Neuronal stem cell (in vitro differentiated cells): ENCODE results near the gene SMG7.

Experiments used
- DNase-seq: peaks from one replicate; pipeline ENCODE4 v3.0.0-alpha.2; 2013; ENCODE audit warnings: low spot score
- H2AFZ ChIP-seq: one replicate; pipeline ENCODE4 v1.6.1; 2013; ENCODE audit warnings: mild to moderate bottlenecking, low read length, inconsistent platforms
- H2AK5ac ChIP-seq: 2 replicates; pipeline ENCODE4 v1.6.1; 2013; ENCODE audit warnings: low read depth, mild to moderate bottlenecking, inconsistent platforms, low read length, moderate library complexity, mixed read lengths
- H2BK120ac ChIP-seq: 2 replicates; pipeline ENCODE4 v1.6.1; 2013; ENCODE audit warnings: low read depth, mild to moderate bottlenecking, inconsistent platforms, low read length, moderate library complexity, mixed read lengths
- H2BK12ac ChIP-seq: one replicate; pipeline ENCODE4 v1.6.1; 2013; ENCODE audit warnings: low read length, inconsistent platforms
- H2BK15ac ChIP-seq: 2 replicates; pipeline ENCODE4 v1.6.1; 2013; ENCODE audit warnings: mild to moderate bottlenecking, low read length, inconsistent platforms, mixed read lengths
- H2BK5ac ChIP-seq: one replicate; pipeline ENCODE4 v1.6.1; 2013; ENCODE audit warnings: inconsistent platforms, mild to moderate bottlenecking, low read length, moderate library complexity
- H3K14ac ChIP-seq: one replicate; pipeline ENCODE4 v1.6.1; 2013; ENCODE audit warnings: low read length, inconsistent platforms
- H3K18ac ChIP-seq: 2 replicates; pipeline ENCODE4 v1.6.1; 2013; ENCODE audit warnings: low read length, inconsistent platforms
- H3K23ac ChIP-seq: 2 replicates; pipeline ENCODE4 v1.6.1; 2013; ENCODE audit warnings: low read depth, mild to moderate bottlenecking, mixed read lengths, low read length, inconsistent platforms; ENCODE audit not compliant: poor library complexity
- H3K27ac ChIP-seq: replicated peaks from 3 replicates; pipeline ENCODE4 v1.5.1; 2013; ENCODE audit warnings: low read length, inconsistent platforms
- H3K27me3 ChIP-seq, 3 experiments: 2 replicates each; pipeline ENCODE4 v1.6.1; 2013; ENCODE audit warnings: low read length in 3 of 3, mild to moderate bottlenecking in 2 of 3, inconsistent platforms in 1 of 3, low read depth in 1 of 3, mixed read lengths in 1 of 3, moderate library complexity in 1 of 3; ENCODE audit not compliant: control insufficient read depth in 3 of 3, insufficient read depth in 3 of 3
- H3K36me3 ChIP-seq, 2 donors: replicated peaks in 1 of 2; 2 replicates each; pipeline ENCODE4 v1.6.1; 2013; ENCODE audit warnings: low read length in 2 of 2; ENCODE audit not compliant: control insufficient read depth in 2 of 2, insufficient read depth in 2 of 2
- H3K4ac ChIP-seq: 2 replicates; pipeline ENCODE4 v1.6.1; 2013; ENCODE audit warnings: inconsistent platforms, mild to moderate bottlenecking, low read length, moderate library complexity
- H3K4me1 ChIP-seq, 2 donors: 1 replicate in 1 of 2; 2 replicates in 1 of 2; pipeline ENCODE4 v1.6.1; 2013; ENCODE audit warnings: low read length in 2 of 2, low read depth in 1 of 2; ENCODE audit not compliant: control insufficient read depth in 2 of 2, insufficient read depth in 1 of 2
- H3K4me2 ChIP-seq: one replicate; pipeline ENCODE4 v1.6.1; 2013; ENCODE audit warnings: mild to moderate bottlenecking, low read length, inconsistent platforms; ENCODE audit not compliant: insufficient read depth, poor library complexity, severe bottlenecking
- H3K4me3 ChIP-seq, 2 donors: 2 replicates each; pipeline ENCODE4 v1.5.1; 2013; ENCODE audit warnings: low read length in 2 of 2, mild to moderate bottlenecking in 2 of 2, inconsistent platforms in 1 of 2, moderate library complexity in 1 of 2
- H3K79me1 ChIP-seq: one replicate; pipeline ENCODE4 v1.6.1; 2013; ENCODE audit warnings: low read depth, mild to moderate bottlenecking, inconsistent platforms, low read length, moderate library complexity
- H3K9ac ChIP-seq: one replicate; pipeline ENCODE4 v1.6.1; 2013; ENCODE audit warnings: mild to moderate bottlenecking, low read depth, low read length, inconsistent platforms; ENCODE audit not compliant: poor library complexity
- H3K9me3 ChIP-seq, 2 donors: replicated peaks in 1 of 2; 2 replicates each; pipeline versions ENCODE3 to v1.6.1; 2013; ENCODE audit warnings: low read length in 2 of 2, mild to moderate bottlenecking in 2 of 2, inconsistent platforms in 1 of 2, low read depth in 1 of 2, mixed read lengths in 1 of 2, moderate library complexity in 1 of 2; ENCODE audit not compliant: control insufficient read depth in 2 of 2, insufficient read depth in 1 of 2
- H4K8ac ChIP-seq: one replicate; pipeline ENCODE4 v1.6.1; 2013; ENCODE audit warnings: low read depth, mild to moderate bottlenecking, inconsistent platforms, low read length, moderate library complexity
- H4K91ac ChIP-seq: one replicate; pipeline ENCODE4 v1.6.1; 2013; ENCODE audit warnings: low read length, low read depth, mild to moderate bottlenecking, inconsistent platforms; ENCODE audit not compliant: poor library complexity
- WGBS, 2 donors: extraction: QIAGEN DNeasy Blood & Tissue Kit; methylation state at CpG; one replicate each; pipeline ENCODE4 v1.1.7; 2013; ENCODE audit warnings: missing lambda C conversion rate in 2 of 2, mixed read lengths in 1 of 2; ENCODE audit not compliant: insufficient read length in 2 of 2, insufficient replicate concordance in 1 of 2; ENCODE audit errors: extremely low coverage in 2 of 2; 5-methylcytosine and 5-hydroxymethylcytosine counted together

SMG7 gene

DNA sequence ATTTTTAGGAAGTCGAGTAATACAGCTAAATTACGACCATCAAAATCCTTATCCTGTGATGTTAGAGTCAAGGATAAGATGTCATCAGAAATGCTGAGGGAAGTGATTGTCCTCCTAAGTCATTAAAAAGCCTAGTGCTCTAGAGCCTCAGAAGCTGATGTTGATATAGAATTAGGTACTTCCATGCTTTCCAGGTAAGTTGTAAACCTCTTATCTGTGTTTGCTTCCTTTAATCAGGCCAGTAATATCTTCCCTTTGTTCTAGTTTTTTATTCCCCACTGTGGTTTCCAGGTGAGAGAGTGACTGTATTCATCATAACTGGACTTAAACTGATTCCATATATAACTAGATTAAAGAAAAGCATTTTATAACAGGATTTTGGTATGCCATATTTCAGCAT is 44.4 kb downstream of the SMG7 start:
- no peak overlapping the region for H2BK15ac ChIP-seq
- no peaks in the 10 kb centered on the region for H3K4me1 ChIP-seq
- H3K18ac ChIP-seq = no peak overlapping the region
- no peak overlapping the region for H3K4me3 ChIP-seq
- no peak overlapping the region for H2BK12ac ChIP-seq
- no peaks in the 10 kb centered on the region for H3K79me1 ChIP-seq
- H2BK120ac ChIP-seq = no peak overlapping the region
- no peak for DNase-seq
- H4K8ac ChIP-seq = no peak overlapping the region
- no peak overlapping the region for H3K23ac ChIP-seq
- H2BK5ac ChIP-seq = no peak overlapping the region
- H3K14ac ChIP-seq = no peak overlapping the region
- no peak overlapping the region for H2AFZ ChIP-seq
- no peak overlapping the region for H3K9ac ChIP-seq
- H2AK5ac ChIP-seq = no peak overlapping the region
- peaks cover 4 to 78% of the 10 kb centered on the region in 2 donors for H3K36me3 ChIP-seq
- no CpG with 5 or more reads among the region's 2 CpGs for WGBS, 2 donors
- H3K27ac ChIP-seq = no peak overlapping the region
- H3K4ac ChIP-seq = no peak overlapping the region
- H3K9me3 ChIP-seq = no peaks in the 10 kb centered on the region
- no peak overlapping the region for H4K91ac ChIP-seq
- no peaks in the 10 kb centered on the region for H3K27me3 ChIP-seq
- H3K4me2 ChIP-seq = no peak overlapping the region

DNA sequence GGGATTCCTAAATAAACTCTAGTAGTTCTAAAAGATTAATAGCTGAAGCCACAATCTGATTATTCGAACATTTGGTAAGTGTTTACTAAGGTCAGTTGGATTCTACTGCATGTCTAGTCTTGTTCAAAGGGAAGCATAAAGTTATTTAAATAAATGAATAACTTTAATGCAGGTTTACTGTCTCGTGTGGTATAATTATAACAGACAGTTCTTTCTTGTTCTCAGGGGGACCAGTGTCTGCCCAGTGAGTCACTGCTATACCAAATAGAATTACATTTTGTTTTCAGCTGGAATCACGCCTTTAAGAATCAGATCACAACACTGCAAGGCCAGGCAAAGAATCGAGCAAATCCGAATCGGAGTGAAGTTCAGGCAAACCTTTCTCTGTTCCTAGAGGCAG is 45.1 kb downstream of the SMG7 start:
- Histone ChIP-seq H3K4ac (no peak overlapping the region), H3K9ac (no peak overlapping the region), H2AFZ (no peak overlapping the region), H2BK5ac (no peak overlapping the region), H2BK120ac (no peak overlapping the region), H3K4me2 (no peak overlapping the region), H3K9me3 (no peaks in the 10 kb centered on the region), H2AK5ac (no peak overlapping the region), H4K8ac (no peak overlapping the region), H3K27me3 (no peaks in the 10 kb centered on the region), H3K14ac (no peak overlapping the region), H3K79me1 (no peaks in the 10 kb centered on the region), H4K91ac (no peak overlapping the region), H2BK15ac (no peak overlapping the region), H3K27ac (no peak overlapping the region), H3K18ac (no peak overlapping the region), H3K36me3 (peaks cover 4 to 84% of the 10 kb centered on the region in 2 donors), H2BK12ac (no peak overlapping the region), H3K23ac (no peak overlapping the region), H3K4me1 (no peaks in the 10 kb centered on the region), H3K4me3 (no peak overlapping the region)
- DNase-seq = no peak
- WGBS, 2 donors = no CpG with 5 or more reads among the region's 6 CpGs

DNA sequence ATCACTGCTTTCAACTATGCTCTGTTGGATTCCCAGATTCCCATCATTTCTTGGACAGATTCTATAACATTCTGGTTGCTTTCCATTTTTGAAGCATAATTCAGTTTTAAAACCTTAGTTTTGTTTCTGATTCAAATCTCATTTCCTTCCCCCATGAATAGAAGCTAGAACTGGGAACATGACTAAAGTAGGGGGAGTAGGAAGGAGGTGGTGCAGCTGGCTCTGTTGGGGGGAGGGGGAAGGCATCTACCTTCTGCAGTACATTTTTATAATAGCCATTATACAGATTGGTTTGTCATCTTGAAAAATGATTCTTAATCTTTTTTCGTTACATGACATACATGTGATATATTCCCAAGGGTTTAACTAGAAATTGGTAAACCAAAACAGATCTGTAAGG is 48.1 kb downstream of the SMG7 start:
- no peak overlapping the region for H2BK5ac ChIP-seq
- no peaks in the 10 kb centered on the region for H3K4me1 ChIP-seq
- no peak overlapping the region for H3K27ac ChIP-seq
- H4K91ac ChIP-seq = no peak overlapping the region
- H3K14ac ChIP-seq = no peak overlapping the region
- no peak overlapping the region for H3K23ac ChIP-seq
- H4K8ac ChIP-seq = no peak overlapping the region
- H3K4me2 ChIP-seq = no peak overlapping the region
- H2BK15ac ChIP-seq = no peak overlapping the region
- H3K9ac ChIP-seq = no peak overlapping the region
- H2BK120ac ChIP-seq = no peak overlapping the region
- H2AK5ac ChIP-seq = no peak overlapping the region
- H3K27me3 ChIP-seq = no peaks in the 10 kb centered on the region
- no CpG with 5 or more reads among the region's 1 CpG for WGBS, 2 donors
- H3K79me1 ChIP-seq = peaks cover 1% of the 10 kb centered on the region
- no peak overlapping the region for H2BK12ac ChIP-seq
- DNase-seq = no peak
- H3K9me3 ChIP-seq = no peaks in the 10 kb centered on the region
- H2AFZ ChIP-seq = no peak overlapping the region
- H3K4me3 ChIP-seq = no peak overlapping the region
- no peak overlapping the region for H3K18ac ChIP-seq
- H3K4ac ChIP-seq = no peak overlapping the region
- H3K36me3 ChIP-seq = peaks cover 4 to 95% of the 10 kb centered on the region in 2 donors

DNA sequence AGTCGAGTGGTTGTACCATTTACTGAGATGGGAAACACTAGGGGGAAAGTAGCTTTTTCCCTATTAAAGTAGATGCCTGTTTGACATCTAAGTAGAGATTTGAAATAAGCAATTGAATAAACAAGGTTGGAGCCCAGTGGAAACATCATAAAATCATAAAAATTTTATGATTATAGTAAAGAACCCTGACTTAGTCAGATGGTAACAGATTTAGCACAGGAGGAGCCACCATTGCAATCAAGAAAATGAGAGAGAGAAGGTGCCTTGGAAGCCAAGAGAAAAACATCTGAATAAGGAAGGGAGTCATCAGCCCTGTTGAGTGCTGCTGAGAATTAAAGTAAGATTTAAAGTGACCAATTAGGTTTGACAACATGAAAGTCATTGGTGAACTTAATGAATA is 49.8 kb downstream of the SMG7 start:
- no peak overlapping the region for H2AK5ac ChIP-seq
- H3K9me3 ChIP-seq = no peaks in the 10 kb centered on the region
- no peak overlapping the region for H4K8ac ChIP-seq
- H4K91ac ChIP-seq = no peak overlapping the region
- no peak overlapping the region for H3K27ac ChIP-seq
- no peak overlapping the region for H3K4me3 ChIP-seq
- no peak overlapping the region for H2BK12ac ChIP-seq
- H3K4ac ChIP-seq = no peak overlapping the region
- no peak overlapping the region for H3K23ac ChIP-seq
- H3K36me3 ChIP-seq = peaks cover 5 to 94% of the 10 kb centered on the region in 2 donors
- H3K18ac ChIP-seq = no peak overlapping the region
- no peak overlapping the region for H3K4me2 ChIP-seq
- no peaks in the 10 kb centered on the region for H3K27me3 ChIP-seq
- H3K9ac ChIP-seq = no peak overlapping the region
- no peak overlapping the region for H3K14ac ChIP-seq
- H2BK120ac ChIP-seq = no peak overlapping the region
- no peak for DNase-seq
- peaks cover 1% of the 10 kb centered on the region for H3K79me1 ChIP-seq
- no peak overlapping the region for H2BK5ac ChIP-seq
- H3K4me1 ChIP-seq = no peaks in the 10 kb centered on the region
- H2AFZ ChIP-seq = no peak overlapping the region
- no CpG with 5 or more reads among the region's 1 CpG for WGBS, 2 donors
- H2BK15ac ChIP-seq = no peak overlapping the region
